Activated T-cell treated with anti-CD3 and anti-CD28 coated beads, Interleukin-2, amount 50 U/mL, for 1 hour (primary cell): ENCODE results near the gene AKR1C8.

ENCODE experiments used
- DNase-seq: peaks from one replicate; pipeline ENCODE4 v3.0.0-alpha.2; 2020

The AKR1C8 gene

GRCh38 chr10:5107860-5108526, 77.0 kb downstream of the AKR1C8 start:
- DNase-seq, result no peak

- DNase-seq, result no peak
Measured at GRCh38 chr10:5106553-5106952, 78.4 kb downstream of the AKR1C8 start.

GRCh38 chr10:5105626-5106025, 79.3 kb downstream of the AKR1C8 start:
- no peak for DNase-seq
